Measurements from ENCODE around the gene SYTL4.

The SYTL4 gene

GRCh38 chrX:100687546-100687945, 44.4 kb downstream of the SYTL4 start:
- DNase-seq: no peak

DNA sequence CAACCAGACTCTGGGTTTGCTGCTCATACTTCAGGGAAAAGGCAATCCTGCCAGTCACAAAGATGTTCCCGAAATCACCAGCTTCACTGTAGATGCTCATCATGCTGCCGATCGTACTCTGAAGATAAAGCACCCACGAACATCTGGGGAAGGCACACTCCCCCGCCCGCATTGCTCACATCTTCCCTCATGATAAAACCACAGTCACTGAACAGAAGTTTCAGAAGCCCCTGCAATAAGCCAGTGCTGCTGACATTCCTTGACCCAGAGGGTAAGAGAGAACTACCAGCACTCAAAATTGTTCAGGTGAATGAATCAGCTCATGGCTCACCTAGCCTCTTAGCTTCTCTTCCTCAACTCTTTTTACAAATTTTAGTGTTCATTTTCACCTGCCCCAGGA, 44.8 kb downstream of the SYTL4 start:
- no peak for DNase-seq

- DNase-seq: no peak
Measured at GRCh38 chrX:100685997-100686305, 46.0 kb downstream of the SYTL4 start.

DNA sequence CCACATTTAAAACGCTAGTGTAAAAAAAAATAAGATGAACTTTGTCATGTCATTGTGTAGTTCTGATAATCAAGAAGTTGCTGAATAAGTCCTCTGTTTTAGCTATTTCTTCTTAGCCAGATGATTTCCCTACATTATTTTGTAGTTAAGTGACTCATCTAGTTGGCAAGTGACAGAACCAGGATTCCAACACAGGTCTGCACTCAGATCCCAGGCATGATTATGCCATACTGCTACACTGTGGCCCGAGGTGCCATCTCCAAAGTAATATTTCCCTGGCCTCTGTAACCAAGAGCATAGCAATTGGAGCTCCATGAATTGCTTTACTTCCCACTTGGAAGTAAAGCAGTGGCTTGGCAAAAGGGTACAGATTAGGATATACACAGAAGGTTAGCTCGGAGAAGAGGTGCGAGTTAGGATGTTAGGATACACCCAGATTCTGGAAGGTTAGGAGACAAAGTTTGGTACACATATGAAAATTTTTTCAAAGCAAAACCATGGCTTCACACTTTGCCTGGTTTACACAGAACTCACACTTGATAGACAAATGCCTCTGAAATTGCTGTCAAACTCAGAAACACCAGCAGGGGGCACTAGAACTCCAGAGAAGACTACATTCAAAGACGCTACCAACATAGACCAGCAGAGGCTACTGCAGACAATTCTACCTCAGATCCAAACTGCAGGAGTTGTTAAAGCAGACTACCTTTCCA, 46.5 kb downstream of the SYTL4 start:
- peak; percentile 31 for DNase-seq

GRCh38 chrX:100682939-100683338, 49.0 kb downstream of the SYTL4 start:
- no peak for DNase-seq

- DNase-seq: no peak
Measured at GRCh38 chrX:100681599-100681998, 50.3 kb downstream of the SYTL4 start.

GRCh38 chrX:100680756-100681155, 51.2 kb downstream of the SYTL4 start:
- no peak for DNase-seq

DNA sequence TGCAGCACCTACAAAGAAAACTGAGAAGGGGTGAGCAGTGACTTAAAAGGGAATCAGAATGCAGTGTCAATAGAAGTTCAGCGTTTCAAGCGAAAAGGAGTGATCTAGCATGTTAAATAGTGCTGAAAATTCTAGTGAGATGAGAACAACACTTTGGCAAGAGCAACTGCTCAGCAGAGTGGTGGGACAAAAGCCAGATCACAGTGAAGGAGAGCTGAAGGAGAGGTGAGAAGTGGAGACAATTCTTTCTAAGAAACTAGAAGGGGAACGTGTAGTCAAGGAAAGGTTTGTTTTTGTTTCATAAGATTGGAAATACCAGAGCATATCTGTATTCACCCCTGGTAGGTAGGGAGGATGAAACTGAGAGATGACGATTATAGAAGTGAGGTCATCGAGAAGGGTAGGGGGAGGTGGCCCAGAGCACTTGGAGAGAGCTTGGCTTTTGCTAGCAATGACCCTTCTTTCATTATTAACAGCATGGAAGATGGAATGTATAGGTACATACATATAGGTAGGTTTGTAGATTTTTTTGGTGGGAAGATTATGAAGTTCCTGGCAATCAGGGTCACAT, 54.2 kb downstream of the SYTL4 start:
- DNase-seq: no peak

- no peak for DNase-seq
Measured at GRCh38 chrX:100674705-100675104, 57.2 kb downstream of the SYTL4 start.

GRCh38 chrX:100673397-100673953, 58.4 kb downstream of the SYTL4 start:
- no peak for DNase-seq

- no peak for DNase-seq
Measured at GRCh38 chrX:100672966-100673365, 59.0 kb downstream of the SYTL4 start.

DNA sequence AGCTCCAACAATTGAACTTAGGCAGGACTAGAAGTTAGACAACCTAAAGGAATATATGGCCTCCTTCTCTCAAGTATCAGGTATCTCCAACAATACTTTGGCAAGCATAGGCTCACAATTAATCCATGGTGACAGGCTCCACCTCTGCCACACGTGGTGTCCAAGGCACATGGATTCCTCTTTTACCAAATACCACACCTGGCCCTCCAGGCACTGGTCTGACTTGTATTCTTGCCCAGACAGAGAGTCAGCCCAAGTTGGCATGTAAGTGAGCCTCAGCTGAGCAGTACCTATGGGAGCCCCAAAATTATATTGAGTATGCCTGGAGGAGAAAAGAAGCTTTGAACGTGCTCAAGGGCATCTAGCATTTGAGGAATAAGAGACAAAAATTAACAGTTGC, 68.3 kb downstream of the SYTL4 start:
- no peak for DNase-seq

GRCh38 chrX:100662796-100663195, 69.1 kb downstream of the SYTL4 start:
- DNase-seq: no peak

DNA sequence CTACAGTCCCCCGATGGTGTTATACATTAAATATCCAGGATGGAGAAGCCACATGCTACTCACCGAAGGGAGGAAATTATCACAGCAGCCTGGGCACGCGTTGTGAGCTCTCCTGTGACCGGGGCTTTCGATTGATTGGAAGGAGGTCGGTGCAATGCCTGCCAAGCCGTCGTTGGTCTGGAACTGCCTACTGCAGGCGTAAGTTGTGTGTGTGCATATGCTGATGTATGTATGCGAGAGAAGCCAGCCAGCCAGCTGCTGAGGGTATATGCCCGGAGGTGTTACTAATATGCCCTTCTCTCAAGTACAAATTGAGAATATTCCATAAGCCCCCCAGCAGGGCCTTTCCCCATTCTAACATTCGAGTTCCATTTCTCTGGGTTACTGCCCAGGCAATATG, 69.8 kb downstream of the SYTL4 start:
- DNase-seq: no peak

DNA sequence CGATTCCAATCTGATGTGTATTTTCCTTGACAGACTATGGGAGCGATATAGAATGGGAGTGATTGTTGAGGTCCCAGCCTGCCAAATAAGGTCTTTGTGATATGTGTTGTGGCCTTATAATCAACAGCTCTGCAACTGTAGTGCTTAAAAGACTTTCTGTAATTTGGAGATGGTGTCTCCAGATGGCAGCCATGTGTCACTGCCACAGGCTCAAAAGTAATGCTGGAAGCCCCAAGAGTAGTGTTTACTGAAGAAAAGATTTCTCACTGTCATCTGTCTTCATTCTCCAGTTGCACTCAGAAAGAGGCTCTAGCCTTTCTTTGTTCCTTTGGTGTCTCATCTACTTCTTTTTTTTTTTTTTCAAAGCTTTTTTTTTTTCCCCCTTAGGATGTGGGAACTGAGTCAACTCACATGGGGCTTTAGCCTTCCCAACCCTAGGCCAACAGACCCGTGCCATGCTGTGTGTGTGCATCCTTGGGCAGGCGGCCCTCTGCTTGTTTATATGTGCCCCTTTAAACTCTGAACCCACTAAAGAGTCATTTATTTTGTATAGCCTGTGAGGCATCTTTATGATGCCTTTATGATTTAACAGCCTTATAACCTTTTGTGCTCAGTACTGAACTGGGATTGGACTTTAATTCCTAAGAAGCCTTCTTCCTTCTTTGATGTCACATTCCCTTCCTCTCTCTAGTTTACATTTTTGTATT, 72.3 kb downstream of the SYTL4 start:
- no peak for DNase-seq

DNA sequence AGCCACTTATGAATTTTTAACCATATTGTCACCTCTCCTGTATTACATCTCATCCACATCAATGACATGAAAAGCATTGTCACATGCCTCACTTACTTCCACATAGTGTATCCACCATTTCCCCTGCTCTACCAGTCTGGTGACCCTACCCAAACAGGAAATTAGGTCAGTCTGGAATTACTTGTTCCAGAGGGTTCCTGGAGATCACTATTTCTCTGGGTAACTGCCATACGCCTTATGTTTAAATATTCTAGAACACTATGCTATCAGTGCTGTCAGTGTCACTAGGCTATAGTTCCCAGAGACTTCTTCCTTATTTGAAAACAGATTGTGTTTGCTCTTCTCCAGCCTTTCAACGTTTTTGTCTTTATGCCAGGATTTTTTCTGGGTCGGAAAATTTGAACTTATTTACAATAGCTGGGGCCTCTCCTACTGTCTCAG, 73.0 kb downstream of the SYTL4 start:
- DNase-seq: no peak

DNA sequence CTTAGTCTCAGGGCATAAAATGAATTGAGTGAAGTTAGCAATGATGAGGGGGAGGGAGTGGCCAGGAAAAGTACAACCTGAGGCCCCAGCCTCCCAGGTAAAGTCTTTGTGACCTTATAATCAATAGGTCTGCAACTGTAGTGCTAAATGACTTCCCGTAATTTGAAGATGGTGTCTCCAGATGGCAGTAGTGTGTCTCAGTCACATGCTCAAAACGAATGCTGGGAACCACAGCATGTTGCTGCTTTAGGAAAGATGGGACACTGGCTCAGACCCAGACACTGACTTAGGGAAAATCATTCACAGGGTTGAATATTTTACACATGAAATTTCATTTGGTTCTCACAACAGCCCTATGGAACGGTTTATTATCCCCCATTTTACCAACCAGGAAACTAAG, 77.7 kb downstream of the SYTL4 start:
- DNase-seq: no peak

DNA sequence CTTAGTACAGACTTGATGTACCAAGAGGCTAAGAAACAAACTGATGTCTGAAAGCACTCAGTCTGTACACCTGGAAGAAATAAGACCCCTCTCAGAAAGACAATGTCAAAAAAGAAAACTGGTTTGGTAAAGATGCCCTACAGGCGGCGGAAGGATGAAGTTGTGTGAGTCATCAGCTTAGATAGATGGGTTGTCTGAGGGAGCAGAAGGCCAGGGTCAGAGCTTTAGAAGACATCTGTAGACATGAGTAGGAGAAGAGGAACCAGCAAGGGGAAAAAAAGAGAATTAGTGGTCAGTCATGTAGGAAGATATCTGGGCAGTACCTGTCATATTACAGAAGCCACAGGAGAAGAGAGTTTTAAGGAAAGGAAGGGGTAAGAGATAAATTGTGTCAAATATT, 79.7 kb downstream of the SYTL4 start:
- no peak for DNase-seq

DNA sequence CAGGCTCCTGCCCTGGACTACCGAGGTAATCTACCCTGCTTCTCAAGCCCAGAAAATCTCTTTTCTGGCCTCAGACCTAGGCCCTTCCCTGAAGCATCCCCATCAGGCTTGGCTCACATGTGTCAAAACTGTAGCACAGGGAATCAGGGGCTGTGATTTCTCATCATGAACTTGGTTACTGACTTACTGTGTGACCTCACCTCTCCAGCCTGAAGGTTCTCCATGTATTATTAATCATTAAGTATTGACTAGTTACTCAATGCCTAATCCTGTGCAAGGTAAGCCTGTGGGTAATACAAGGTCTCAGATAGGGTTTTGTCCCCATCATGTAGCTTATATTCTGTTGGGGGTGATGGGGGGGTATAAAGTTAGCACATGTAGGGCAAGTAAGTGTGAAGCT, 81.1 kb downstream of the SYTL4 start:
- DNase-seq: no peak

DNA sequence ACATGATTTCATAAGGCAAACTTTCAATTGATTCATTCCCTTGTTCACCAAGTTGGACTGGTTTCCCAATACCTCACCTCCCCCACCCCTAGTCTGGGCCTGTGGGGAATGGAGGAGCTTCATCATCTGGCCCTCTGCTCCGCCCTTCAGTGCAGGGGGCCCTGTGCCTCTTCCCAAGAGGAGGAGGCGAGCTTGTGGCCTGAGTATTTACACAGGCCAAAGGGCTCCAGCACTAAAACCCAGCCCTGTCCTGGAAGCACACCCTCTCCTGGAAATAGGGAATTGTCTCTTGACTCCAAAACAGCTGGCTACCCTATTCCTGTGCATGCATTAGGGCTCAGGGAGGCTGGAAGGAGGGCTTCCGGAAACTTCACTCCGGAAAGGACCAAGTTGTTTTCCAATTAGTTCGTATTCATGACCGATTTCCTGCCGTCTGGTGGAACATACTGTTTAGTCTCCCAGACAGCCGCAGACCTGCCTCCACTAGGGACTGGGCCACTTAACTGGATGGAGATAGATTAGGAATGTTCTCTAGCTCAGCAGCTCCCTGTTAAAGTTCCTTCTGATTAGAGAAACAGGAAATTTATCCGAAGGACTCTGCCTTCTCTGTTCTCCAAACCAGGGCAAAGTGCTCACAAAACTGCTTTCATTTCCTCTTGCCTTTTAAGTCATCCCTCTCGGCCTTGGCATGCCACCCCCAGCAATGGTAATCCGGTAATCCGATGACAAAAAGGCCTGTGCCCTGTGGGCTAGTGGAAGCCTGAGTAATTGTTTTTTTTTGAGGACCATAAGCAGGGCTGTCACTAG, 82.2 kb downstream of the SYTL4 start:
- no peak for DNase-seq

- DNase-seq: no peak
Measured at GRCh38 chrX:100648458-100649417, 83.2 kb downstream of the SYTL4 start.

DNA sequence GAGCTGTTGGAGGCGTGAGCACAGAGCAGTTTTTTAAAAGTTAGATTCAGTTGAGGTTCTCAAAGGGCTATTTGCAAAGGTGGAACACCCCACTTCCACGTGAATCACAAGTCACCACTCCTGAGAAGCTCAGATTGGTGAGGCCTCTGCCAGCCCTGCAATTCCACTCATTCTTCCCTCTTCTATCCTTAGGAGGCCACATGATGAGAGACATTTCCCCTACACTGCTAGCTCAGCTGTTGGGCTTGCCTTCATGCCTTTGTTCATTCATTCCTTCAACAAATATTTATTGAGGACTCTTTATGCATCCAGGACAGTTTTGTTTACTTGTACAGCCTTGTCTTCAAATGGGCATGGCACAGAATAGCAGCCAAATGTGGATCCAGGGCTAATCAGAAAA, 84.2 kb downstream of the SYTL4 start:
- DNase-seq: no peak
